ENCODE measurements around the gene MAST3.

GRCh38 chr19:18197941-18198340 lies 100.4 kb downstream of the MAST3 start:
- TF ChIP-seq CTCF (IDR thresholded peaks at IDR 0.05 in 8 of 11, conservative IDR thresholded peaks at IDR 0.05 in 3 of 11) (no peak), POLR2A (IDR thresholded peaks at IDR 0.05) (no peak)
